GM23338 (cell line): ENCODE data around the gene CCDC80.

Experiments
- EZH2 ChIP-seq: fragments of 200-600 bp; sonication (generic); IDR thresholded peaks from one replicate; pipeline ENCODE4 v1.8.0; 2017; ENCODE audit warnings: antibody characterized with exemption, mild to moderate bottlenecking, low read depth; ENCODE audit not compliant: unreplicated experiment
- TF ChIP-seq, protein P1 (sequence below), 2 experiments: fragments of 200-600 bp in 1 of 2; sonication (generic) in 1 of 2; conservative IDR thresholded peaks; 2 replicates each; pipeline versions ENCODE4 v1.5.1 to v1.6.1; 2016 to 2017; ENCODE audit warnings: antibody characterized with exemption in 2 of 2, low read depth in 2 of 2, mild to moderate bottlenecking in 2 of 2, moderate library complexity in 1 of 2

DNA sequence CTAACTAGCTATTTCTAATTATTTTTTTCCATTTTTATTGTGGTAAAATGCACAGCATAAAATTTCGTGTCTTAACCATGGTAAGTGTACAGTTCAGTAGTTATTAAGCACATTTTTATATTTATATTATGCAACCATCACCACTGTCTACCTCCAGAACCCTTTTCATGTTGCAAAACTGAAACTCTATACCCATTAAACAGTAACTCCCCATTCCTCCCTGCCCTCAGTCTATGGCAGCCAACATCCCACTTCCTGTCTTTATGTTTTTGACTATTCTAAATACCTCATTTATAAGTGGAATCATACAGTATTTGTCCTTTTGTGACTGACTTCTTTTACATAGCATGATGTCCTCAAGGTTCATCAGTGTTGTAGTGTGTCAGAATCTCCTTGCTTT, 53.6 kb downstream of the CCDC80 start:
- TF ChIP-seq, protein P1, sequence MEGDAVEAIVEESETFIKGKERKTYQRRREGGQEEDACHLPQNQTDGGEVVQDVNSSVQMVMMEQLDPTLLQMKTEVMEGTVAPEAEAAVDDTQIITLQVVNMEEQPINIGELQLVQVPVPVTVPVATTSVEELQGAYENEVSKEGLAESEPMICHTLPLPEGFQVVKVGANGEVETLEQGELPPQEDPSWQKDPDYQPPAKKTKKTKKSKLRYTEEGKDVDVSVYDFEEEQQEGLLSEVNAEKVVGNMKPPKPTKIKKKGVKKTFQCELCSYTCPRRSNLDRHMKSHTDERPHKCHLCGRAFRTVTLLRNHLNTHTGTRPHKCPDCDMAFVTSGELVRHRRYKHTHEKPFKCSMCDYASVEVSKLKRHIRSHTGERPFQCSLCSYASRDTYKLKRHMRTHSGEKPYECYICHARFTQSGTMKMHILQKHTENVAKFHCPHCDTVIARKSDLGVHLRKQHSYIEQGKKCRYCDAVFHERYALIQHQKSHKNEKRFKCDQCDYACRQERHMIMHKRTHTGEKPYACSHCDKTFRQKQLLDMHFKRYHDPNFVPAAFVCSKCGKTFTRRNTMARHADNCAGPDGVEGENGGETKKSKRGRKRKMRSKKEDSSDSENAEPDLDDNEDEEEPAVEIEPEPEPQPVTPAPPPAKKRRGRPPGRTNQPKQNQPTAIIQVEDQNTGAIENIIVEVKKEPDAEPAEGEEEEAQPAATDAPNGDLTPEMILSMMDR (conservative IDR thresholded peaks at IDR 0.05; ENCODE audit: low read depth in 2 of 2) = no peak
- TF ChIP-seq EZH2 = no peak
